ENCODE results near the gene CCDC110. TPM values are rescaled to one million over a fixed set of nuclear protein-coding genes. Genes with fewer than 3 reads are reported as not detected.

CCDC110 gene
- total RNA-seq, 1 experiment from 2014 or later, result 2.7 TPM

- no peak for ATAC-seq
- Histone ChIP-seq H3K27ac (ENCODE audit: low read depth, low read length) (no peak overlapping the region), H3K4me3 (replicated peaks in 1 of 2; ENCODE audit: low read depth in 1 of 2, low read length in 2 of 2) (no peak overlapping the region), H3K9me2 (ENCODE audit: insufficient read depth) (no peaks in the 10 kb centered on the region), H3K36me3 (ENCODE audit: control insufficient read depth in 1 of 2, insufficient read depth in 2 of 2, low read length in 2 of 2) (no peaks in the 10 kb centered on the region), H3K4me2 (ENCODE audit: low read length) (no peak overlapping the region), H2AFZ (ENCODE audit: low read depth, low read length, poor library complexity, severe bottlenecking) (no peak overlapping the region), H3K4me1 (ENCODE audit: control insufficient read depth in 1 of 2, insufficient read depth in 2 of 2, low read length in 2 of 2) (no peaks in the 10 kb centered on the region), H3K9ac (ENCODE audit: low read length) (no peak overlapping the region), H3K27me3 (ENCODE audit: insufficient read depth, low read length) (no peaks in the 10 kb centered on the region), H3K9me3 (ENCODE audit: control insufficient read depth in 1 of 2, insufficient read depth in 1 of 2, low read depth in 1 of 2, low read length in 2 of 2) (no peaks in the 10 kb centered on the region), H3K79me2 (ENCODE audit: insufficient read depth, low read length) (no peaks in the 10 kb centered on the region), H4K20me1 (ENCODE audit: insufficient read depth) (no peaks in the 10 kb centered on the region)
- CTCF ChIA-PET, result no interaction called here
- POLR2A ChIA-PET, result no interaction called here
- TF ChIP-seq CTCF (IDR thresholded peaks at IDR 0.05 in 2 of 3, conservative IDR thresholded peaks at IDR 0.05 in 1 of 3; ENCODE audit: borderline replicate concordance in 1 of 3, insufficient read depth in 1 of 3, low read depth in 2 of 3, low read length in 2 of 3), result no peak
- TF ChIP-seq POLR2AphosphoS5 (IDR thresholded peaks at IDR 0.05; ENCODE audit: low read depth, low read length), result no peak
- TF ChIP-seq, protein P1, sequence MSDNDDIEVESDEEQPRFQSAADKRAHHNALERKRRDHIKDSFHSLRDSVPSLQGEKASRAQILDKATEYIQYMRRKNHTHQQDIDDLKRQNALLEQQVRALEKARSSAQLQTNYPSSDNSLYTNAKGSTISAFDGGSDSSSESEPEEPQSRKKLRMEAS (IDR thresholded peaks at IDR 0.05), result no peak
- TF ChIP-seq ZFX (IDR thresholded peaks at IDR 0.05), result no peak
- no peak for TF ChIP-seq ELF1 (IDR thresholded peaks at IDR 0.05; ENCODE audit: borderline replicate concordance, low read depth)
- TF ChIP-seq EZH2 (IDR thresholded peaks at IDR 0.05), result no peak
- RAD21 ChIA-PET (ENCODE audit: low non-redundant PET in 1 of 2, low total read pairs in 2 of 2, uncharacterized antibody in 2 of 2, unreplicated experiment in 2 of 2), result no interaction called here
- intact Hi-C loops (cut with micrococcal nuclease), result no loop called here
- BruUV-seq (replicated peaks), result no TSS peak
- no peak for DNase-seq (ENCODE audit: low read depth, low spot score)
Observed at GRCh38 chr4:185445209-185445608, 26.3 kb downstream of the CCDC110 start.

GRCh38 chr4:185441479-185441878, 30.1 kb downstream of the CCDC110 start:
- Histone ChIP-seq H3K4me2 (ENCODE audit: low read length) (no peak overlapping the region), H3K4me3 (replicated peaks in 1 of 2; ENCODE audit: low read depth in 1 of 2, low read length in 2 of 2) (no peak overlapping the region), H3K27me3 (ENCODE audit: insufficient read depth, low read length) (no peaks in the 10 kb centered on the region), H2AFZ (ENCODE audit: low read depth, low read length, poor library complexity, severe bottlenecking) (no peak overlapping the region), H3K9ac (ENCODE audit: low read length) (no peak overlapping the region), H3K9me2 (ENCODE audit: insufficient read depth) (no peaks in the 10 kb centered on the region), H3K79me2 (ENCODE audit: insufficient read depth, low read length) (no peaks in the 10 kb centered on the region), H3K9me3 (ENCODE audit: control insufficient read depth in 1 of 2, insufficient read depth in 1 of 2, low read depth in 1 of 2, low read length in 2 of 2) (no peaks in the 10 kb centered on the region), H4K20me1 (ENCODE audit: insufficient read depth) (no peaks in the 10 kb centered on the region), H3K27ac (ENCODE audit: low read depth, low read length) (no peak overlapping the region), H3K4me1 (ENCODE audit: control insufficient read depth in 1 of 2, insufficient read depth in 2 of 2, low read length in 2 of 2) (no peaks in the 10 kb centered on the region), H3K36me3 (ENCODE audit: control insufficient read depth in 1 of 2, insufficient read depth in 2 of 2, low read length in 2 of 2) (no peaks in the 10 kb centered on the region)
- RAD21 ChIA-PET (ENCODE audit: low non-redundant PET in 1 of 2, low total read pairs in 2 of 2, uncharacterized antibody in 2 of 2, unreplicated experiment in 2 of 2), result no interaction called here
- DNase-seq (ENCODE audit: low read depth, low spot score) (no peak), ATAC-seq (no peak)
- intact Hi-C loops (cut with micrococcal nuclease), result no loop called here
- no TSS peak for BruUV-seq (replicated peaks)
- POLR2A ChIA-PET, result no interaction called here
- TF ChIP-seq EZH2phosphoT487 (IDR thresholded peaks at IDR 0.05; ENCODE audit: borderline replicate concordance) (no peak), ZFX (IDR thresholded peaks at IDR 0.05) (no peak), SIN3A (IDR thresholded peaks at IDR 0.05; ENCODE audit: low read depth) (no peak), JUND (IDR thresholded peaks at IDR 0.05) (no peak), REST (IDR thresholded peaks at IDR 0.05; ENCODE audit: low read depth) (no peak)
- TF ChIP-seq, protein P2, sequence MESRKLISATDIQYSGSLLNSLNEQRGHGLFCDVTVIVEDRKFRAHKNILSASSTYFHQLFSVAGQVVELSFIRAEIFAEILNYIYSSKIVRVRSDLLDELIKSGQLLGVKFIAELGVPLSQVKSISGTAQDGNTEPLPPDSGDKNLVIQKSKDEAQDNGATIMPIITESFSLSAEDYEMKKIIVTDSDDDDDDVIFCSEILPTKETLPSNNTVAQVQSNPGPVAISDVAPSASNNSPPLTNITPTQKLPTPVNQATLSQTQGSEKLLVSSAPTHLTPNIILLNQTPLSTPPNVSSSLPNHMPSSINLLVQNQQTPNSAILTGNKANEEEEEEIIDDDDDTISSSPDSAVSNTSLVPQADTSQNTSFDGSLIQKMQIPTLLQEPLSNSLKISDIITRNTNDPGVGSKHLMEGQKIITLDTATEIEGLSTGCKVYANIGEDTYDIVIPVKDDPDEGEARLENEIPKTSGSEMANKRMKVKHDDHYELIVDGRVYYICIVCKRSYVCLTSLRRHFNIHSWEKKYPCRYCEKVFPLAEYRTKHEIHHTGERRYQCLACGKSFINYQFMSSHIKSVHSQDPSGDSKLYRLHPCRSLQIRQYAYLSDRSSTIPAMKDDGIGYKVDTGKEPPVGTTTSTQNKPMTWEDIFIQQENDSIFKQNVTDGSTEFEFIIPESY (IDR thresholded peaks at IDR 0.05; ENCODE audit: extremely low read depth, insufficient replicate concordance, low read length), result no peak
- CTCF ChIA-PET, result no interaction called here

Data from HCT116 (cell line).